HG03575 (cell line): ENCODE results near the gene CMC4.

Experiments used
- ATAC-seq: cut with Tn5 transposase; IDR thresholded peaks from one replicate; pipeline ENCODE4 v1.9.1; 2021; ENCODE audit not compliant: unreplicated experiment, insufficient number of reproducible peaks, low FRiP score; ENCODE audit errors: extremely low read depth

CMC4 gene

GRCh38 chrX:155056471-155056870 lies 14.5 kb downstream of the CMC4 start:
- no peak for ATAC-seq

GRCh38 chrX:155055494-155055893 lies 15.4 kb downstream of the CMC4 start:
- no peak for ATAC-seq

GRCh38 chrX:155054255-155054654 lies 16.7 kb downstream of the CMC4 start:
- no peak for ATAC-seq

- no peak for ATAC-seq
Observed at GRCh38 chrX:155053656-155054055, 17.3 kb downstream of the CMC4 start.

- ATAC-seq = no peak
Observed at GRCh38 chrX:155052738-155053498, 18.0 kb downstream of the CMC4 start.

GRCh38 chrX:155048977-155049619 lies 21.8 kb downstream of the CMC4 start:
- ATAC-seq = no peak

- ATAC-seq = no peak
Observed at GRCh38 chrX:155046811-155047528, 24.0 kb downstream of the CMC4 start.

GRCh38 chrX:155046129-155046810 lies 24.7 kb downstream of the CMC4 start:
- no peak for ATAC-seq

- ATAC-seq = no peak
Observed at GRCh38 chrX:155035688-155036087, 35.2 kb downstream of the CMC4 start.

GRCh38 chrX:155031657-155032056 lies 39.3 kb downstream of the CMC4 start:
- no peak for ATAC-seq

GRCh38 chrX:155028877-155029291 lies 42.1 kb downstream of the CMC4 start:
- no peak for ATAC-seq

GRCh38 chrX:155028129-155028528 lies 42.8 kb downstream of the CMC4 start:
- no peak for ATAC-seq

GRCh38 chrX:155027509-155028066 lies 43.3 kb downstream of the CMC4 start:
- ATAC-seq = no peak

- peak; percentile 62 for ATAC-seq
Observed at GRCh38 chrX:155026727-155027508, 44.0 kb downstream of the CMC4 start, which contains the start of gene FUNDC2. FUNDC2 (plus strand) TSS chrX:155026844; CDS start chrX:155026939, 95 bp downstream.

GRCh38 chrX:155026420-155026726 lies 44.6 kb downstream of the CMC4 start:
- ATAC-seq = no peak

- no peak for ATAC-seq
Observed at GRCh38 chrX:155023907-155024833, 46.8 kb downstream of the CMC4 start.

GRCh38 chrX:155022585-155022984 lies 48.4 kb downstream of the CMC4 start, which contains the start of gene F8:
F8 (minus strand) TSS chrX:155022723; CDS start chrX:155022552, 171 bp downstream.
- no peak for ATAC-seq
